ENCODE measurements around the gene MIB2.
A peak's percentile ranks its signal among the peaks of the same experiment; 100 is the strongest.

Gene MIB2

DNA sequence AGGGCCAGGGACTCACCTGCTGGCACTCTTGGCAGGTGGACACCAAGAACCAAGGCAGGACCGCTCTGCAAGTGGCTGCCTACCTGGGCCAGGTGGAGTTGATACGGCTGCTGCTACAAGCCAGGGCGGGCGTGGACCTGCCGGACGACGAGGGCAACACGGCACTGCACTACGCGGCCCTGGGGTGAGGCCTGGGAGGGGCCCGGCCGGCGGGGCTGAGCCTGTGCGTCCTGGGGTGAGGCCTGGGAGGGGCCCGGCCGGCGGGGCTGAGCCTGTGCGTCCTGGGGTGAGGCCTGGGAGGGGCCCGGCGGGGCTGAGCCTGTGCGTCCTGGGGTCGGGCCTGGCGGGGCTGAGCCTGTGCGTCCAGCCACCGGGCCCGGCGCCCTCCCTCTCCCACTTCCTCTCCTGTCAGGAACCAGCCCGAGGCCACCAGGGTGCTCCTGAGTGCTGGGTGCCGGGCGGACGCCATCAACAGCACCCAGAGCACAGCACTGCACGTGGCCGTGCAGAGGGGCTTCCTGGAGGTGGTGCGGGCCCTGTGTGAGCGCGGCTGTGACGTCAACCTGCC is 12.0 kb downstream of the MIB2 start:
- DNase-seq (ENCODE audit: low spot score) = no peak

DNA sequence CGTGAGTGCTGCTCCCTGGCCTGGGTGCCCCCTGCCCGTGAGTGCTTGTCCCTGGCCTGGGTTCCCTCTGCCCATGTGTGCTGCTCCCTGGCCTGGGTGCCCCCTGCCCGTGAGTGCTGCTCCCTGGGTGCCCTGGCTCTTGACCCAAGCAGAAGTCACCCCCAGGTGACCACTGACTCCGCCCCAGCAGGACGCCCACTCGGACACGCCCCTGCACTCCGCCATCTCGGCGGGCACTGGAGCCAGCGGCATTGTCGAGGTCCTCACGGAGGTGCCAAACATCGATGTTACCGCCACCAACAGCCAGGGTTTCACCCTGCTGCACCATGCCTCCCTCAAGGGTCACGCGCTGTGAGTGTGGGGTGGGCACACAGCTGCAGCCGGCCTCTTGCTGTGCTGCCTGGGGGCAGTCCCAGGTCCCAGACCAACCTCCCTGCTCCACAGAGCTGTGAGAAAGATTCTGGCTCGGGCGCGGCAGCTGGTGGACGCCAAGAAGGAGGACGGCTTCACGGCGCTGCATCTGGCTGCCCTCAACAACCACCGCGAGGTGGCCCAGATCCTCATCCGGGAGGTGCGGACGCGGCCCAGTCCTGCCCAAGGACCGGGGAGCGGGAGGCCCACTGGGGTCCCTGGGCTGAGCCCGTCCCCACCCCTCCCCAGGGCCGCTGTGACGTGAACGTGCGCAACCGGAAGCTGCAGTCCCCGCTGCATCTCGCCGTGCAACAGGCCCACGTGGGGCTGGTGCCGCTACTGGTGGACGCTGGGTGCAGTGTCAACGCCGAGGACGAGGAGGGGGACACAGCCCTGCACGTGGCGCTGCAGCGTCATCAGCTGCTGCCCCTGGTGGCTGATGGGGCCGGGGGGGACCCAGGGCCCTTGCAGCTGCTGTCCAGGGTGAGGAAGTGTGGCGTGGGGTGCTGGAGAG is 12.8 kb downstream of the MIB2 start:
- DNase-seq (ENCODE audit: low spot score) = no peak

More for the DNA sequence above, 12.0 kb downstream of the MIB2 start:
- TF ChIP-seq, protein P1, sequence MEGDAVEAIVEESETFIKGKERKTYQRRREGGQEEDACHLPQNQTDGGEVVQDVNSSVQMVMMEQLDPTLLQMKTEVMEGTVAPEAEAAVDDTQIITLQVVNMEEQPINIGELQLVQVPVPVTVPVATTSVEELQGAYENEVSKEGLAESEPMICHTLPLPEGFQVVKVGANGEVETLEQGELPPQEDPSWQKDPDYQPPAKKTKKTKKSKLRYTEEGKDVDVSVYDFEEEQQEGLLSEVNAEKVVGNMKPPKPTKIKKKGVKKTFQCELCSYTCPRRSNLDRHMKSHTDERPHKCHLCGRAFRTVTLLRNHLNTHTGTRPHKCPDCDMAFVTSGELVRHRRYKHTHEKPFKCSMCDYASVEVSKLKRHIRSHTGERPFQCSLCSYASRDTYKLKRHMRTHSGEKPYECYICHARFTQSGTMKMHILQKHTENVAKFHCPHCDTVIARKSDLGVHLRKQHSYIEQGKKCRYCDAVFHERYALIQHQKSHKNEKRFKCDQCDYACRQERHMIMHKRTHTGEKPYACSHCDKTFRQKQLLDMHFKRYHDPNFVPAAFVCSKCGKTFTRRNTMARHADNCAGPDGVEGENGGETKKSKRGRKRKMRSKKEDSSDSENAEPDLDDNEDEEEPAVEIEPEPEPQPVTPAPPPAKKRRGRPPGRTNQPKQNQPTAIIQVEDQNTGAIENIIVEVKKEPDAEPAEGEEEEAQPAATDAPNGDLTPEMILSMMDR (IDR thresholded peaks at IDR 0.05; ENCODE audit: extremely low read depth, missing control alignments) = no peak

DNA sequence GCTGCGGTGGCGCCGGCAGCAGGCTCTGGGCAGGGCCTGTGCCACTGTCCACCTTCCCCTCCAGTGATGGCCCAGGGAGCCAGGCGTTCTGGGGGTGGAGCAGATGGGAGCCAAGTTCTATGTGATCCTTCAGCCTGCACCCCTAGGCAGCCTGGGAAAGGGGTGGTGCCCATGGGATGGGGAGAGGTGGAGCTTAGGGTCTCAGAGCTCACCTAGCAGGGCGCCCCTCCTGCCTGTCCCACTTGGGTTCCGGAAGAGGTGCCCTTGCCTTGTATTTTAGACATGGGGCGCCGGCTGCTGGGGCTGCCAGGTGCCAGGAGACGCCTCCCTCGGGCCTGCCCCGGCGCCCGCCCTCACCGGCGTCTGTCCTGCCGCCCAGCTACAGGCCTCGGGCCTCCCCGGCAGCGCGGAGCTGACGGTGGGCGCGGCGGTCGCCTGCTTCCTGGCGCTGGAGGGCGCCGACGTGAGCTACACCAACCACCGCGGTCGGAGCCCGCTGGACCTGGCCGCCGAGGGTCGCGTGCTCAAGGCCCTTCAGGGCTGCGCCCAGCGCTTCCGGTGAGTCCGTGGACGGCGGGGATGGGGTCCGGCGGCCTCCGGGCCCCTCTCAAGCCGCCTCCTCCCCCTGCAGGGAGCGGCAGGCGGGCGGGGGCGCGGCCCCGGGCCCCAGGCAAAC is 13.6 kb downstream of the MIB2 start:
- DNase-seq (ENCODE audit: low spot score) = no peak
- TF ChIP-seq, protein P1 (IDR thresholded peaks at IDR 0.05; ENCODE audit: extremely low read depth, missing control alignments) = no peak

More for the DNA sequence above, 12.8 kb downstream of the MIB2 start:
- TF ChIP-seq, protein P1 (IDR thresholded peaks at IDR 0.05; ENCODE audit: extremely low read depth, missing control alignments) = no peak

DNA sequence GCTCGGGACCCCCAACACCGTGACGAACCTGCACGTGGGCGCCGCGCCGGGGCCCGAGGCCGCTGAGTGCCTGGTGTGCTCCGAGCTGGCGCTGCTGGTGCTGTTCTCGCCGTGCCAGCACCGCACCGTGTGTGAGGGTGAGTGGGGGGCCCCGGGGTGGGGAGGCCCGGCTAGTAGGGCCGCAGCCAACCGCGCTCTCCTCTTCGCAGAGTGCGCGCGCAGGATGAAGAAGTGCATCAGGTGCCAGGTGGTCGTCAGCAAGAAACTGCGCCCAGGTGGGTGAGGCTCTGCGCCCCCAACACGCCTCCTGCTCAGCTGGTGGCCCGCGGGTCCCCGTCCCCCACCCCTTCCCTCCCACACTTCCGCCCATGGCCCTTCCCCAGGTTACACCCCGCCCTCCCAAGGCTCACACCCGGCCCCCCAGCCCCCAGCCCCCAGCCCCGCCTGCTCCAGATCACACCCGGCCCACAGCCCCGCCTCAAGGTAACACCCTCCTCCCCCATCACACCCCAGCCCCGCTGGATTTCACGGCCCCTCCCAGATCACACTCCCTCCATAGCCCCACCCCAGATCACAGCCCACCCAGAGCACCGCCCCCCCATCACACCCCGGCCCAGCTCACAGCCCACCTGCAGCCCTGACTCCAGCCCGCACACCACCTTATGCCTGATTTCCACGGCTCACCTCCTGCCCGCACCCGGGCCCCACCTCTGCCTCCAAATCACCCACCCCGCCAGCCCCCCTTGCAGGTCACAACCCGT is 14.3 kb downstream of the MIB2 start:
- DNase-seq (ENCODE audit: low spot score) = peak; percentile 83
- TF ChIP-seq, protein P1 (IDR thresholded peaks at IDR 0.05; ENCODE audit: extremely low read depth, missing control alignments) = no peak

DNA sequence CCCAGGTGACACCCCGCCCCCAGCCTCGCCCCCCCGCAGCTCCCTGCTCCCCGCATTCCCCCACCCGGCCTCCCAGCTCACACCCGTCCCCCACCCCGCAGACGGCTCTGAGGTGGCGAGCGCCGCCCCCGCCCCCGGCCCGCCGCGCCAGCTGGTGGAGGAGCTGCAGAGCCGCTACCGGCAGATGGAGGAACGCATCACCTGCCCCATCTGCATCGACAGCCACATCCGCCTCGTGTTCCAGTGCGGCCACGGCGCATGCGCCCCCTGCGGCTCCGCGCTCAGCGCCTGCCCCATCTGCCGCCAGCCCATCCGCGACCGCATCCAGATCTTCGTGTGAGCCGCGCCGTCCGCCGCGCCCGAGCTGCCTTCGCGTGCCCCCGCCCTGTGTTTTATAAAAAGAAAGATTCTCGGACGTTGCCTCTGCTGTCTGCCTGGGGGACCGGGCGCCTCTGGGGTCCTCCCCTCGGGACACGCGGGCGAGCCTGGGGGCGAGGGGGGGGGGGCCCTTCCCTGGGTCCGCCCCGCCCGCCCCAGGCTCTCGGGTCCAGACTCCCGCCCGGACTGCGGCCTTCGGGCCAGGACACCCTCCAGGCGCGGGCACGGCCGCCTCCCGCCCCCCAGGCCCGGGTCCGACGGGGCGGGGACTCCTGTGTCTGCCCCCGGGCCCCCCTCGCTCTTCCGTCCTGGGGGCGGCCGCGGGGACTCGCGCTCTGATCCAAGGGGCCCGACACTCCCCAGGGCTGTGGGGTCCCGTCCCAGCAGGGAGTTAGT is 15.1 kb downstream of the MIB2 start:
- TF ChIP-seq, protein P1 (IDR thresholded peaks at IDR 0.05; ENCODE audit: extremely low read depth, missing control alignments) = no peak
- peak; percentile 100 for DNase-seq (ENCODE audit: low spot score)

DNA sequence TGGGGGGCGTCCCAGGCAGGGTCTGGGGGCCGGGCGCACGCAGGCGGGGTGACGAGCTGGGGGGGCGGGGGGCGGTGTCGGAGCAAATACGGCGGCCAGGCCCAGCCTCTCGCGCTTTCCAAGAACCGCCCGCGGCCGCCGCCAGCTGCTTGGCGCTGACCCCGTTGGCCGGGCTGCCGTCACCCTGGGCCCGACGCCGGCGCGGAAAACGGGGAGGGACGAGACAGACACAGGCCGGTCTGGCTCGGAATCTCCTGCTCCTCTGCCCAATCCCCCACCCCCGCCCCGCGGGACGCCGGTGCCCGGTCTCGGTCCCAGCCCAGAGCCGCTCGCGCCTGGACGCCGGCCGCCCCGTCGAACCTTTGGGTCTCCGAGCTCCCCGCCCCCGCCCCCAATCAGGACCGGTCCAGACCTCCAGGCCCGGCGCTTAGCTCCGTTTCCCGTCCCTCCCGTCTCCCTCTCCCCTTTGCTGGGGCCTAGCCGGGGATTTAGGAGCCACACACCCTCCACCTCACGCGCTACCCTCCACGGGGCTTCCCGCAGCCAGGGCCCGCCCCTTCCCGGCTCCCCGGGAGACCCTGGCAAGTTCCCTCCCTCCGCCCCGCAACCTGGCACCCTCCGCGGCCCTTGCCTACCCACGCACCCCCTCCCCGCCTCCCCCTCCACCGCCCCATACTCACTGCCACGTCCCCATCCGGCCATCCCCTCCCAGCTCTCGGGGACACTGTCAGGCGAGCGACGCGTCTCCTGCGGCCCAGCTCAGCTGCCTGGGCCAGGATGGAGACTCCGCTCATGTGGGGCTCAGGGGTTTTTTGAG is 15.9 kb downstream of the MIB2 start:
- DNase-seq (ENCODE audit: low spot score) = no peak
- TF ChIP-seq, protein P1 (IDR thresholded peaks at IDR 0.05; ENCODE audit: extremely low read depth, missing control alignments) = no peak
